HG02884 (cell line): ENCODE results near the gene TBX1.

Source experiments
- ATAC-seq: cut with Tn5 transposase; IDR thresholded peaks from one replicate; pipeline ENCODE4 v1.9.1; 2021; ENCODE audit warnings: mild to moderate bottlenecking, moderate library complexity; ENCODE audit not compliant: unreplicated experiment

The TBX1 gene

DNA sequence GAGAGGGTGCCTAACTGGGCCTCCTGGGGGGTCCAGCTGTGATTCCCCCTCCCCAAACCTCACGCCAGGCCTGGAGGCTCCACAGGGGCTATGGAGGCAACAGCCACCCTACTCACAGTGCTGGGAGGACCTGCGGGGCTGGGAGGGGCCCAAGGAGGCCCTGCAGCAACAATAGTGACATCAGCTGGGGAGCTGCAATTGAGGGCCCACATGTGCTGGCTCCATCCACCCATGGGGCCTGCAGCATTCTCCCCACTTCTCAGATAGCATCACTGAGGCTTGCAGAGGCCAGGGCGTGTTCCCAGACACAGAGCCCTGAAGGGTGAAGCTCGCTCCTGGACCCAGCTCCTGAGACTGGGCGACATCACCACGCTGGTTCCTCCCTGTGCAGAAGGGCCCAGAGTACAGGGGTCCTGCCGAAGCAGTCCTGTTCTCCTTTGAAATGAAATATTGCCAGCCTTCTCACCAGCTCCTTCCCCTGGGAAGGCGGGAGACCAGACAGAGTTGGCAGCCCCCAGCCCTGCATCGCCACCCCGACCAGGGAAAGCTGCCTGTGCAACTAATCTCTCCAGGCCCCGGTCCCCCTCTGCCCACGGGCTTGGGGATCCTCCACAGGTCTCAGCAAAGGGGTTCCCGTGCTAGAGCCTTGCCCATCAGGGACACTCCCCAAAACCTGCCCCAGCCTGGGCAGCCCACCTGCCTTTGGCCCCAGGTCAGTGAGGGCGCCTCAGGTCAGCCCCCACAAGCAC, 8.9 kb upstream of the TBX1 start:
- ATAC-seq, result no peak

- ATAC-seq, result no peak
These were observed 7.3 kb upstream of the TBX1 start for GRCh38 chr22:19753090-19753842.

DNA sequence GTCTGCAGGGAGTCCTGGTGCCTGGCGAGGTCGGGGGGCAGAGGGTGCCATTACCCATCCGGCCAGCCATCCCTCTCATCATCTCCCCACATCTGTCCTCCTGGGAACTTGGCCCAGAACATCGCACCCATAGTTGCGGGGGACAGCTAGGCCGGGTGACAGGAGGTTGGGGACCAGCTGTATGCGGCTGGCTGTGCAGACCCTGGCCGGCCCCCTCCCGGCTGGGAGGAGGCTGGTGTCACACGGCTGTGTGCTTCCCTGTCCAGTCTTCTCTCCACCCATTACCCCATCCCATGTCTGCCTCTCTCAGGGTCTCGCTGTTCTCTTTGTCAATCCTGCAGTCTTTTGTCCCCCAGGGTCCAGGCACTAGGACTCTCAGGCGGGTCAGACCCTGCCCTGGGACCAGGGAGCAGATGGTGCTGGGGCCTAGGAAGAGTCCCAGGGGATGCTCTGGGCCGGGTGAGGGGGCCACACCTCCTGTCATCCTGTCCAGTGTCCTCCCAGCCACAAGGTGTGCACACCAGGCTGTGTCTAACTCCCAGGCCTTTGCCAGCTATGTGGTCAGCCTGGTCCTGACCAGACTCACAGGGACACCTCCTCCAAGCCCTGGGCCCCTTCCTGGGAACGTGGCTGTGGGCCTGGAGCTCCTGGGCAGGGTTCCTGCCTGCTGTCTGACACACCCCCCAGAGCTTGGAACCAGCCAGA, 6.4 kb upstream of the TBX1 start:
- no peak for ATAC-seq

GRCh38 chr22:19754701-19755144, 5.9 kb upstream of the TBX1 start:
- ATAC-seq, result no peak

DNA sequence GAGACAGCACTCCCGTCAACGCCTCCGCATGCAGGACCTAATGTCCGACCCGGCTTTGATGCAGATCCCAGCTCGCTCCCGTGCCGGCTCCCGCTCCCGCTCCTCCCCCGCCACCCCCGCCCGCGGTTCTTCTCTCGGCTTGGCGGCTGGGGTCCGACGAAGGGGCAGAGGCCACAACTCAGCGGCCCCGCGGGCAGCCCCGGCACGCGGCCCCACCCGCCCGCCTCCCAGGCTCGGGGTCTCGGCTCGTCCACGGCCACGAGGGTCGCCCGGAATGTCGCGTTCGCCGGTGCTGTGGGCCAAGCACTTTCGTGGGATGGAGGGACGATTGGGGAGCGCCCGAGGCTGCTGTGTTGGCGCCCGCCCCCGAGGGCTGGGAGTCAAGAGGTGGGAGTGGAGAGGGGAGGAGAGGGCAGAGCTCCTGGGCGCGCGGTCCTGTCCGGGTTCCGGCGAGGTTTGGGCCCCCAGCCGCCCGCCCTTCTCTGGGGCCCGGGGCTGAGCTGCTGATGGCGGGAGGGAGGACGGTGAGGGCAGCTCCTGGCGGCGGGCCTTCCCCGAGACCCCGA, 5.3 kb upstream of the TBX1 start:
- ATAC-seq, result no peak

DNA sequence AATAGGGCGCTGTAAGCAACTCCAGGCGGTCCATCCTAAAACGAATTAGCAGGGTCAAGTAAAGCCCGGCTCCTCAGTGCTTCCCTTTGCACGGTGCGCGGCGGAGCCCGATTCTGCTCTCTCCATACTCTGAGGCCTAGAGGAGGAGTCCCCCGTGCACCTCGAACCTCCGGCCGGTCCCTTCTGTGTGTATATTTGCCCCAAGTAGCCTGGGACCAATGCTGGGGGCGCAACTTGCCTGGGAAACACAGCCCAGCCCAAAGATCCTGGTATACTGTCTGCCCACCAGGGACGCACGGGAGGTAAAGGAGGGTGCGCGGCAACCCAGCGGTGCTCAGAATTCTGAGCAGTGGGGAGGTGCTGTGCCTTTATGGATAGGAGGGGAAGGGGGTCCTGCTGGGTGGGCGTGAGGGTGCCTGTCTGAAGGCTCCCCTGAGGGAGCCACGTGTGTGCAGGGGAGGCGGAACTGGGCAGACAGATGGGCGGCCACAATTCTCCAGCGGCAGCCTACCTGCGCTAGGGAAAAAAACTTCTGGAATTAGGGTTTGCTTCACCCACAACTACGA, 4.8 kb upstream of the TBX1 start:
- ATAC-seq, result no peak

GRCh38 chr22:19756288-19757128, 4.1 kb upstream of the TBX1 start:
- no peak for ATAC-seq

DNA sequence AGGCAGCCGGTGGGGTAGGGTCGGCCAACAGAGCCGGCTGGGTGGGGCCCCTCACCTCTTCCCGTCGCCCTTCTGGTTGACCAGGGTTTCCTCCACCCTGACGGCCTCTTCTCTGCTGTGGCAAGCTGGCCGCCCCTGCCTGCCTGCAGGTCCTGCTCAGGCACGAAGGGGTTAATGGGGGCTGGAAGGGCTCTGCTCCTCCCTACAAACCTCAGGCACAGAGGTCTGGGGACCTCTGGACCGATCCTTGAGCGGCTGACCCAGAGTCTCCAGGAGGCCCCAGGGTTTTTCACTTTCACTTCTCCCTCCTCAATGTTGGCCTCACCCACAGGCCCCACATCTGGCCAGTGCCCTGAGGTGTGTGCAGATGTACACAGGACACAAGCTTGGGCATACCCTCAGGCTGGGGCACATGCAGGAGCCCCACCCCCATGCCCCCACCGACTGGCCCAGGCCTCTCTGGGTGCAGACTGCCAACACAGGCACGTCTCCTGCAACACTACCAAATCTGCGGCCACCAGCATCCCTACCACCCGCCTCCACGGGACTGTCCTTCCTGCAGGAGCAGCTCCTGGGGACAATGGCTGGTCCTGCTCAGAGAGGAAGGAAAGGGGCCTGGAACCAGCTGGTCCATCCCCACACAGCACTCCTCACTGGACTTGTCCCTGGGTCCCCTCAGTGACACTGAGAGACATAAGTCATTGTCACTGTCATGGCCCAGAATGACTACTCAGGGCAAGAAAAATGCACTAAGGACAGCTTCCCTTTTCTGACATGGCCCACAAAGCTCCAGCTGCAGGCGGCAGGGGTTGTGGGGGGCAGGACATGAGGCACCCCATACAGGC, 3.2 kb upstream of the TBX1 start:
- ATAC-seq, result no peak

DNA sequence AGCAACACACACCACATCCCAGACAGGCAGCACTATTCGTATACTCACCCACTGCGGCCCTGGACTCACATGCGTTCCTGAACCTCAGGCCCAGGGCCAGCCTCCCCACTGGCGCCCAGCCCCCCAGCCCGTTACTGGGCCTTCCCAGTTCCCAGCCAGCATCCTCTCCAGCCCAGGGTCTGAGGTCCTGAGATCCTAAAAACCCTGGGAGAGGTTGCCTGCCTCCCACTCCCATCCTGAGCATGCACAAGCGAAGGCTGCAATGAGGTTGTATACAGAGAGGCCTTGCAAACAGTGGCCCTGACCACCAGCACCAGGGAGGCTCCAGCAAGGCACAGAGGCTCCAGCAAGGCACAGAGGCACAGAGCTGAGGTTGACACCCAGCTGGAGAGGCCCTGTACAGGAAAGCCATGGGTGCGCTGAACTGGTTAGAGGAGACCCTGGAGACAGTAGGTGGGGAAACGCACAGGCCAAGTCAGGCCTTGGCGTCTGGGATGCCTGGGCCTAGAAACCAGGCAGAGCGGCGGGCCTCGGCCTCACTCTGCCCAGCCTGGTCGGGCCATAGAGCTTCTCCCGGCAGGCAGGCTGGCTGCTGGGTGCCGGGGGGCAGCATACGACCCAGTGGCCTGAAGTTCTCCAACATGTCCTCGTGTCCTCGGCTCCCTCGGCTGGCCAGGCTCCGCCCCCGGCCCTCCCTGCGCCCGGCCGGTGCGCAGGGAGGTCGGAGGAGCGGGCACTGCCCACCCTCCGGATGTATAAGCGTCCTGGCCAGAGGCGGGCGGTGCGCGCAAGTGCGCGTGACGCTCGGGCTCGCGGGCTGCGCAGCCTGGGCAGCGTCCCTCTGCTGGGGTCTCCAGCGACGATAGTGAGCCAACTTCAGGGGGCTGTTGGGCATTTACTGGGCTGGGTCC, 2.3 kb upstream of the TBX1 start:
- ATAC-seq, result no peak

DNA sequence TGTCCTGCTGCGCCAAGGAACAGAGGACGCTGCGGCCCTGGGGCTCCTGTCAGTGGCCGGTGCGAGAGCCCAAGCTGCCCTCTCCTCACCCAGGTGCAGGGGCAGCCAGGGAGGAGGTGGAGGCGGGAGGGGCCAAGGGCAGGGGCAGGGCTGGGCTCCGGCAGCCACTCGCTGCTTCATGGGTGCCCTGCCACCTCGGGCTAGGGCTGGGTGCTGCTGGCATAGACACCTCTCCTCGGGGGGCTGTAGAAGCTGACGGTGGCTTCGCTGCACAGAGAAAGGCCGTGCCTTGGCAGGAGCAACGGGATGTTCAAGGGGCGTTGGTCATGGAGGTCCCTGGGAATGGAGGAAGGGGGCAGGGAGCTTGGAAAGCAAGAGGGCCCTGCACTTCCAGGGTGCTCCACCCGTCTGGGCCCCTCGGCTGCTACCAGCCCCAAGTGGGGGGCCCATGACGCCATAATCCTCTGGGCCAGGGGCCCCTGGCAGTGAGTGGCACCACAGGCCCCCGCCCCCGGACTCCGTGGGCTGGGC, 1.6 kb upstream of the TBX1 start:
- no peak for ATAC-seq

GRCh38 chr22:19759427-19760057, 1.0 kb upstream of the TBX1 start:
- ATAC-seq, result no peak

GRCh38 chr22:19760951-19761724, 560 bp downstream of the TBX1 start:
- no peak for ATAC-seq

DNA sequence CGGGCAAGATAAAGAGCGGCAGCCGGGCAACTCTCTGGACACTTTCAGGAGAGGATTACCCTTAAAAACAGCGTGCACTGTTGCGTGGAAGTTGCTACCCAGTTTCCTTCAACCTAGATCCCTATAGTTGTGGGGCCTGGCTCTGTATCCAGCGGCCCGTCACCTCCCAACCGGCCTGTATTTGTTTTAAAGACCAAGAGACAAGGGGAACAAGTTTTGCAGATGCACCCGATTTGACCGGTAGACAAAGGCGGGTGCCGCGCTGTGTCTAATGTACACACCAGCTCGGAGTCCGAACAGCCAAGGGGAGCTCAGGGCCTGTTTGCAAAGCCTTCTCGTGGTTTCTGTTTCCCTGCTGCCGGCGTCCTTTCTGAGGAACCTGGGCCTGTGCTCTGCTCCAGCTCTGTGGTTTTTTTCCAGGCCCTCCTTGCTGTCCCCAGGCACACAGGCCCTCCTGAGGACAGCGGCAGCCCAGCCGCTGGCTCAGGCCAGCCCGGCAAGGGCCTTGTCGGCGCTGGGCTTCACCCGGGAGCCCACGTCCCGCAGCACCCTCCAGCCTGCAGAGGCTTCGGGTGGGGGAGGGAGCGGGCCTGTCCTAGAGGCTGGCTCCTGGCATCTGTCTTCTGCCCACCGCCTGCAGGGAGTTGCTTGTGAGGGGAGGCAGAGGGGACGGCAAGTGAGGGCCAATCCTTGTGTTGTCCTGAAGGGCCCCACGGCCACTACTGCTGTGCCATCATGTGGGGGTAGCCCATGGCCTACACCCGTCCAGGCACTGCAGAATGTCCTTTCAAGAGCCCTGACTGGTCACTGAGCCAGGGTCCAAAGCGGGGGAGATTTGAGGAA, 1.4 kb downstream of the TBX1 start:
- no peak for ATAC-seq

- no peak for ATAC-seq
These were observed 2.2 kb downstream of the TBX1 start for GRCh38 chr22:19762568-19763457.
